Natural killer cell (primary cell): ENCODE data around the gene PRKG1. TPM values are rescaled to one million over a fixed set of nuclear protein-coding genes. Genes with fewer than 3 reads are reported as not detected.
A peak's percentile ranks its signal among the peaks of the same experiment; 100 is the strongest.

Source experiments
- ATAC-seq, 3 donors: fragments of 150-1000 bp in 2 of 3; fragments of 200-7000 bp in 1 of 3; cut with Tn5 transposase; 1 replicate in 1 of 3; 2 replicates in 2 of 3; pipeline ENCODE4 v1.10.0; 2021; ENCODE audit warnings: mild to moderate bottlenecking in 2 of 3, moderate library complexity in 2 of 3
- DNase-seq, 2 donors: peaks; one replicate each; pipeline versions ENCODE4 v3.0.0 to v3.0.0-alpha.2; 2013 to 2021; ENCODE audit warnings: mixed read lengths in 1 of 2
- H3K27ac ChIP-seq: one replicate; pipeline ENCODE4 v1.5.1; 2013; ENCODE audit warnings: mild to moderate bottlenecking, low read length
- H3K27me3 ChIP-seq: one replicate; pipeline ENCODE4 v1.6.1; 2013; ENCODE audit warnings: low read length; ENCODE audit not compliant: control insufficient read depth, insufficient read depth
- H3K36me3 ChIP-seq: one replicate; pipeline ENCODE4 v1.6.1; 2013; ENCODE audit warnings: low read length; ENCODE audit not compliant: control insufficient read depth, insufficient read depth
- H3K4me1 ChIP-seq: one replicate; pipeline ENCODE4 v1.6.1; 2013; ENCODE audit warnings: low read length; ENCODE audit not compliant: control insufficient read depth, insufficient read depth
- H3K4me3 ChIP-seq: one replicate; pipeline ENCODE4 v1.5.1; 2013; ENCODE audit warnings: low read length
- H3K9me3 ChIP-seq: one replicate; pipeline ENCODE4 v1.6.1; 2013; ENCODE audit warnings: low read length; ENCODE audit not compliant: control insufficient read depth, insufficient read depth
- H3K27ac Mint-ChIP-seq, 2 donors: one replicate each; pipeline ENCODE4 v1.8.0; 2022; ENCODE audit warnings: mild to moderate bottlenecking in 2 of 2, mixed read lengths in 2 of 2, moderate library complexity in 1 of 2
- H3K27me3 Mint-ChIP-seq, 2 donors: one replicate each; pipeline ENCODE4 v1.8.0; 2022; ENCODE audit warnings: low read depth in 2 of 2, mixed read lengths in 2 of 2
- H3K36me3 Mint-ChIP-seq: one replicate; pipeline ENCODE4 v1.8.0; 2022; ENCODE audit warnings: mixed read lengths
- H3K4me1 Mint-ChIP-seq, 2 donors: one replicate each; pipeline ENCODE4 v1.8.0; 2022; ENCODE audit warnings: mixed read lengths in 2 of 2
- H3K4me3 Mint-ChIP-seq: one replicate; pipeline ENCODE4 v1.8.0; 2022; ENCODE audit warnings: mild to moderate bottlenecking, moderate library complexity, mixed read lengths
- H3K9me3 Mint-ChIP-seq, 2 donors: one replicate each; pipeline ENCODE4 v1.8.0; 2022; ENCODE audit warnings: mixed read lengths in 2 of 2
- CTCF ChIP-seq: fragments of 200-600 bp; IDR thresholded peaks from one replicate; pipeline ENCODE4 v1.8.0; 2022; ENCODE audit warnings: antibody characterized with exemption
- WGBS: methylation state at CpG from one replicate; pipeline ENCODE4 v1.1.7; 2013; ENCODE audit warnings: missing lambda C conversion rate; ENCODE audit not compliant: insufficient coverage; 5-methylcytosine and 5-hydroxymethylcytosine counted together
- intact Hi-C: fragments of 100-400 bp; cut with micrococcal nuclease; formaldehyde crosslinking; loops from one replicate; pipeline ENCODE4 v1.14.2; 2022
- total RNA-seq, 4 donors: library from RNA; stranded (reverse); fragments of 120-200 nt in 1 of 4; gene quantifications; one replicate each; pipeline versions ENCODE4 v1.2.3 to v1.2.4, GENCODE V29; 2013 to 2022

PRKG1 gene
- total RNA-seq, 3 donors from 2014 or later (not counting 1 experiment from before 2014, with no cell fraction given) = 0.23 to 0.41 (median 0.35) TPM

- Histone ChIP-seq H3K9me3 (no peaks in the 10 kb centered on the region), H3K4me3 (no peak overlapping the region), H3K27ac (no peak overlapping the region), H3K27me3 (no peaks in the 10 kb centered on the region), H3K4me1 (no peaks in the 10 kb centered on the region), H3K36me3 (no peaks in the 10 kb centered on the region)
- H3K27me3 Mint-ChIP-seq = no peaks in the 10 kb centered on the region
- no peaks in the 10 kb centered on the region for H3K4me1 Mint-ChIP-seq
- no peaks in the 10 kb centered on the region for H3K9me3 Mint-ChIP-seq
- H3K4me3 Mint-ChIP-seq = no peak overlapping the region
- intact Hi-C loops = no loop called here
- no peak for TF ChIP-seq CTCF
- 89% methylated on average over 2 of the region's 4 CpGs for WGBS
- DNase-seq (no peak), ATAC-seq (no peak)
- H3K27ac Mint-ChIP-seq = no peak overlapping the region
- no peaks in the 10 kb centered on the region for H3K36me3 Mint-ChIP-seq
Measured at GRCh38 chr10:51857305-51857704, 783.0 kb downstream of the PRKG1 start.

GRCh38 chr10:51860257-51860656 is 786.0 kb downstream of the PRKG1 start:
- DNase-seq (no peak), ATAC-seq (no peak)
- Histone ChIP-seq H3K4me1 (no peaks in the 10 kb centered on the region), H3K9me3 (no peaks in the 10 kb centered on the region), H3K27me3 (no peaks in the 10 kb centered on the region), H3K36me3 (no peaks in the 10 kb centered on the region), H3K4me3 (no peak overlapping the region), H3K27ac (no peak overlapping the region)
- H3K36me3 Mint-ChIP-seq = no peaks in the 10 kb centered on the region
- intact Hi-C loops = no loop called here
- TF ChIP-seq CTCF = no peak
- 38% methylated on average over 3 of the region's 4 CpGs for WGBS
- H3K27ac Mint-ChIP-seq = no peak overlapping the region
- no peaks in the 10 kb centered on the region for H3K9me3 Mint-ChIP-seq
- no peak overlapping the region for H3K4me3 Mint-ChIP-seq
- H3K27me3 Mint-ChIP-seq = no peaks in the 10 kb centered on the region
- no peaks in the 10 kb centered on the region for H3K4me1 Mint-ChIP-seq

- Histone ChIP-seq H3K27ac (no peak overlapping the region), H3K4me3 (no peak overlapping the region), H3K9me3 (no peaks in the 10 kb centered on the region), H3K36me3 (no peaks in the 10 kb centered on the region), H3K4me1 (no peaks in the 10 kb centered on the region), H3K27me3 (no peaks in the 10 kb centered on the region)
- H3K4me1 Mint-ChIP-seq = no peaks in the 10 kb centered on the region
- no peak for DNase-seq
- no peaks in the 10 kb centered on the region for H3K27me3 Mint-ChIP-seq
- ATAC-seq = no peak
- WGBS = 86% methylated on average over 1 of the region's 1 CpG
- no peak overlapping the region for H3K4me3 Mint-ChIP-seq
- no peaks in the 10 kb centered on the region for H3K9me3 Mint-ChIP-seq
- H3K27ac Mint-ChIP-seq = no peak overlapping the region
- intact Hi-C loops = no loop called here
- no peaks in the 10 kb centered on the region for H3K36me3 Mint-ChIP-seq
- TF ChIP-seq CTCF = no peak
Measured at GRCh38 chr10:51861051-51861450, 786.8 kb downstream of the PRKG1 start.

- Histone ChIP-seq H3K36me3 (no peaks in the 10 kb centered on the region), H3K27me3 (no peaks in the 10 kb centered on the region), H3K27ac (no peak overlapping the region), H3K9me3 (no peaks in the 10 kb centered on the region), H3K4me1 (no peaks in the 10 kb centered on the region), H3K4me3 (no peak overlapping the region)
- Mint-ChIP-seq H3K4me3 (no peak overlapping the region), H3K4me1 (no peaks in the 10 kb centered on the region), H3K27me3 (no peaks in the 10 kb centered on the region), H3K9me3 (no peaks in the 10 kb centered on the region), H3K27ac (no peak overlapping the region), H3K36me3 (no peaks in the 10 kb centered on the region)
- intact Hi-C loops = no loop called here
- DNase-seq (no peak), ATAC-seq (peak in 2 of 3 donors; percentile 21 to 35)
- TF ChIP-seq CTCF = no peak
- 79% methylated on average over 4 of the region's 4 CpGs for WGBS
Measured at GRCh38 chr10:51861731-51862130, 787.4 kb downstream of the PRKG1 start.
